Fibroblast of the aortic adventitia (primary cell): ENCODE measurements around the gene FOXK1. TPM values are rescaled to one million over a fixed set of nuclear protein-coding genes. Genes with fewer than 3 reads are reported as not detected.

Source experiments
- DNase-seq: peaks from one replicate; pipeline ENCODE4 v3.0.0-alpha.2; 2010; ENCODE audit warnings: low read depth
- H3K4me3 ChIP-seq: 2 replicates; pipeline ENCODE4 v1.5.1; 2011; ENCODE audit warnings: low read depth, mild to moderate bottlenecking, control low read depth, low read length, moderate library complexity
- total RNA-seq: library from RNA; depleted of rRNA; stranded (reverse); fragments of >200 nt; gene quantifications from 2 replicates; pipeline ENCODE4 v1.2.3, GENCODE V29; 2012; ENCODE audit warnings: low replicate concordance
- TF ChIP-seq, protein P1 (sequence below): IDR thresholded peaks from 2 replicates; pipeline ENCODE4 v1.5.1; 2011; ENCODE audit warnings: mild to moderate bottlenecking, low read length, control low read depth, inconsistent platforms; ENCODE audit not compliant: insufficient read depth

The FOXK1 gene
- total RNA-seq, 1 donor, result 27.8 TPM

DNA sequence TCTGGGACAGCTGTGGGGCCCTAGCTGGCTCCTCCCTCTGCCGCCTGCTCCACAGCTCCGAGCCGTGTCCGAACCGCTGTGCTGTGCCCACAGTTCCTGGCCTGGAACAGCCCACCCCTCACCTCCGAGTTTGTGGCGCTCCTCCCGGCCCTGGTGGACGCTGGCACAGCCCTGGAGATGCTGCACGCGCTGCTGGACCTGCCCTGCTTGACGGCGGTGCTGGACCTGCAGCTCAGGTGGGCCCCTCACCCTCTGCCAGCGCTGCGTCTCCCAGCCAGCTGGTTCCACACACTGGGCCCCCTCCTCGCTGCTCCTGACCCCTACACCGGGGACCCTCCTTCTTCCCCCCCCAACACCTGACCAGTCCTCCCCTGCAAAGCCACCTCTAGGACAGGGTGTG, 105.4 kb downstream of the FOXK1 start:
- no peak for DNase-seq
- H3K4me3 ChIP-seq, result no peak overlapping the region
- TF ChIP-seq, protein P1, sequence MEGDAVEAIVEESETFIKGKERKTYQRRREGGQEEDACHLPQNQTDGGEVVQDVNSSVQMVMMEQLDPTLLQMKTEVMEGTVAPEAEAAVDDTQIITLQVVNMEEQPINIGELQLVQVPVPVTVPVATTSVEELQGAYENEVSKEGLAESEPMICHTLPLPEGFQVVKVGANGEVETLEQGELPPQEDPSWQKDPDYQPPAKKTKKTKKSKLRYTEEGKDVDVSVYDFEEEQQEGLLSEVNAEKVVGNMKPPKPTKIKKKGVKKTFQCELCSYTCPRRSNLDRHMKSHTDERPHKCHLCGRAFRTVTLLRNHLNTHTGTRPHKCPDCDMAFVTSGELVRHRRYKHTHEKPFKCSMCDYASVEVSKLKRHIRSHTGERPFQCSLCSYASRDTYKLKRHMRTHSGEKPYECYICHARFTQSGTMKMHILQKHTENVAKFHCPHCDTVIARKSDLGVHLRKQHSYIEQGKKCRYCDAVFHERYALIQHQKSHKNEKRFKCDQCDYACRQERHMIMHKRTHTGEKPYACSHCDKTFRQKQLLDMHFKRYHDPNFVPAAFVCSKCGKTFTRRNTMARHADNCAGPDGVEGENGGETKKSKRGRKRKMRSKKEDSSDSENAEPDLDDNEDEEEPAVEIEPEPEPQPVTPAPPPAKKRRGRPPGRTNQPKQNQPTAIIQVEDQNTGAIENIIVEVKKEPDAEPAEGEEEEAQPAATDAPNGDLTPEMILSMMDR, result no peak

DNA sequence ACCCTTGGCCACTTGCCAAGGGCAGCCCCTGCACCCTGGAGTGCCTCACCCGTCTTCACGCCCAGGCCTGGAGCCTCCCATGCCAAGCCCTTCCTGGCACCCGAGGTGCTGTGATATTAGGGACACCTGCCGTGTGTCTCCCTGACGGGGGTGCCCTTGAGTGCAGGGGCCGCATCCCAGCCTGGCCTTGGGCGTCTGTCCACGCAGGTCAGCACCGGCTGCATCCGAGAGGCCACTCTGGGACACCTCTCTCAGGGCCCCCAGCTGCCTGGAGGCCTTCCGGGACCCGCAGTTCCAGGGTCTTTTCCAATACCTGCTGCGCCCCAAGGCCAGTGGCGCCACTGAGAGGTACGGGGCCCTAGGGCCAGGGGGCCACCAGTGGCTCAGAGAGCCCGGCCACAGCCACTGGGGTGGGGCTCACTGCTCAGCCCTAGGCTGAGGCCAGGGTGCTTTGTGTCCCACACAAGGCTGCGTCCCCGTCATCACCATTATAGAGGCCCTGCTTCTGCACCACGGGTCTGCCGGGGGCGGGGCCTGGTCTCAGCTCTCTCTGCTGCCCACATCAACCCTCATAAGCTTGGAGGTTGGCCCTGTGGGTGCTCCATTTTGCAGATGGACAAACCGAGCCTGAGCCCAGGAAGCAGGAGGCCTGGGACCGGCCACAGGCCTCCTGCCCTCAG, 106.0 kb downstream of the FOXK1 start:
- DNase-seq, result no peak

DNA sequence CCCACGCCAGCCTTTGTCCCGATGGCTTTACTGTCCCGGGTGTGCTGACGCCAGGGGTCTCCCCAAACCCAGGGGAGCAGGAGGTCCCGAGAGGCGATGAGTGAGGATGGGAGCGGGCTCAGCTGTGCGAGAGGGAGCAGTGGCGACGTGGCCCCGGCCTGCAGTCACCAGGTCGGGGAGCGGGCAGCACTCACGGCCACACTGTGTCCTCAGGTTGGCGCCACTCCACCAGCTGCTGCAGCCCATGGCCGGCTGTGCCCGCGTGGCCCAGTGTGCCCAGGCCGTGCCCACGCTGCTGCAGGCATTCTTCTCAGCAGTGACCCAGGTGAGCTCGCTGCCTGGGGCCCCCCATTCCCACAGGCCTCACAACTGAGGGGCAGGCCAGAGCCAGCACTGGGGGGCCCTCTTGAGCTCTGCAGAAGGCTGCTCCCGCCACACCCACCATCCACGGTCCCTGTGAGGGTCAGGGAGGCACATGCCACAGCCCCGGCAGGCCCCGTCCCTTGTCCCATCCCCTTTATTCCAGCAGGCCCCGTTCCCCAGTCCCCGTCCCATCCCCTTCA, 106.6 kb downstream of the FOXK1 start:
- no peak overlapping the region for H3K4me3 ChIP-seq
- TF ChIP-seq, protein P1, result no peak
- no peak for DNase-seq

More for the DNA sequence above, 106.0 kb downstream of the FOXK1 start:
- TF ChIP-seq, protein P1, result no peak
- H3K4me3 ChIP-seq, result no peak overlapping the region

DNA sequence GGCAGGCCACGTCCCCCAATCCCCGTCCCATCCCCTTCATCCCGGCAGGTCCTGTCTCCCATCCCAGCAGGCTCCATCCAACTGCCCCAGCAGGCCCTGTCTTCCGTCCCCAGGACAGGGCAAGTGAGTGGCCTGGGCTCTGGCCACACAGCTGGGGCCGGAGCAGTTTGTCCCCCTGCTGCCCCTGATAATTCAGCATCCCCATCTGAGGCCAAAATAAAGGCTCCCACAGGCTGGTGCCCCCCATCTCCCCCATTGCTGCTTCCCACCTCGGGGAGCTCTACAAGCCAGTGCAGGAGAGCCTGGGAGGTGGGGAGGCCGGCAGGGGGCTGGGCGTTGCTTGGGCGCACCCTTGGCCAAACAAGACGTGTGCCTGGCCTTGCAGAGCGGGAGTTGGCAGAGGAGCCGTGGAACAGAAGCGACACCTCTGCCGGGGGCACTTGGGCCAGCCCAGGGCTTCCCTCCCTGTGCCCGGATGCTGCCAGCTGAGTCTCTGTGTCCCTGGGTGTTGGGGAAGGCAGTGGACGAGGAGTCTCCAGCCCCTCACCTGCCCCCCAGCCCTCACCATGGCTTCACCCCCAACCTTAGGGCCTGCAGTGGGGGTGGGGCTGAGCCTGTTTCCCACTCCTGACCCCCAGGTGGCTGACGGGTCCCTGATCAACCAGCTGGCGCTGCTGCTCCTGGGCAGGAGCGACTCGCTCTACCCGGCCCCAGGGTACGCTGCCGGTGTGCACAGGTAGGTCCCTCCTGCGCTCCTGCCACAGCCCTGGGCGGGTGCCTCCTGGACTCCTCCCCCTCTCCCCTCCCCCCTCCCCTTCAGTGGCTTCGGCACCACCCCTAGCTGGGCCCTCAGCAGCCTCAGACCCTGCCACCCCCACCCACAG, 107.3 kb downstream of the FOXK1 start:
- no peak for DNase-seq
- TF ChIP-seq, protein P1, result no peak
- no peak overlapping the region for H3K4me3 ChIP-seq

DNA sequence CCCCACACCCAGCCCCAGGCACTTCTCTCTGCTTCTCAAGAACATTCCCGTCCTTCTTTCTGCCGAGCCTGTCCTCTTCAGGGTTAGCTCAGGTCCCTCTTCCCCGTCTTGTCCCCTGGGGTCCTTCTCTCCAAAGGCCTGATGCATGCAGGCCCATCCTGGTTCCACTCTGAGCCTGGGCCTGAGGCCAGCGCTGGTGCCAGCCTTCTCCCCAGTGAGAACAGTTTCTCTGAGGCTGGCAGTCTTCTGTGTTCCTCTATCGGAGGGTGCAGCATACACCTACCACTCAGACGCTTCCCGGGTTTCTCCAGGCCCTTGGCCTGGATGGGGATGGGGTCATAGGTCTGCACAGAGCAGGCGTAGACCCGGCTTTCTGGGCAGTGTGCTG, 108.0 kb downstream of the FOXK1 start:
- DNase-seq, result no peak
- TF ChIP-seq, protein P1, result no peak
- H3K4me3 ChIP-seq, result no peak overlapping the region

DNA sequence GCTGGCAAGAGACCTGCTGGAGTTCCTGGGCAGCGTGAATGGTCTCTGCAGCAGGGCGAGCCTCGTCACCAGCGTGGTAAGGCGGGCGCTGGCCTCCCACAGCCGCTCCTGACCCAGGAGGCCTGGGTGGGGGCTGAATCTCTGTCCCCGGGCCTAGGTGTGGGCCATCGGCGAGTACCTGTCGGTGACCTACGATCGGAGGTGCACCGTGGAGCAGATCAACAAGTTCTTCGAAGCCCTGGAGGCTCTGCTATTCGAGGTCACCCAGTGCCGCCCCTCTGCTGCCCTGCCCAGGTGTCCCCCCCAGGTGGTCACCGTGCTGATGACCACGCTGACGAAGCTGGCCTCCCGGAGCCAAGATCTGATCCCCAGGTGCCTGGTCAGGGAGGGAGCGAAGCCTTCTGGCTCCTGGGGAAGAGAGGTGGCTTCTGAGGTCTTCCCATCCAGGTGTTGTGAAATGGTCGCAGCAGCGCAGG, 108.5 kb downstream of the FOXK1 start:
- TF ChIP-seq, protein P1, result no peak
- no peak for DNase-seq
- H3K4me3 ChIP-seq, result no peak overlapping the region
